Naive thymus-derived CD4-positive, alpha-beta T cell (primary cell): ENCODE measurements around the gene KLHL30. TPM values are rescaled to one million over a fixed set of nuclear protein-coding genes. Genes with fewer than 3 reads are reported as not detected.

ENCODE experiments used
- ATAC-seq: fragments of 150-1000 bp; cut with Tn5 transposase; 2 replicates; pipeline ENCODE4 v1.10.0; 2021; ENCODE audit warnings: mild to moderate bottlenecking, moderate library complexity
- CTCF ChIA-PET: fragments of 350-600 bp; sonication (Branson Sonifier 250); formaldehyde crosslinking; loops from one replicate; lab custom pipeline; 2021; ENCODE audit warnings: antibody characterized with exemption; lab: Charles Lee
- POLR2A ChIA-PET: fragments of 350-600 bp; sonication (Branson Sonifier 250); formaldehyde crosslinking; loops from one replicate; lab custom pipeline; 2021; ENCODE audit warnings: antibody characterized with exemption, inconsistent platforms; lab: Charles Lee
- DNase-seq, 9 donors: peaks; one replicate each; pipeline versions ENCODE4 v3.0.0 to v3.0.0-alpha.2; 2020 to 2022; ENCODE audit warnings: mixed read lengths in 1 of 9
- H3K27ac ChIP-seq: one replicate; pipeline ENCODE4 v1.7.0; 2013; ENCODE audit warnings: mild to moderate bottlenecking, low read depth, low read length, moderate library complexity
- H3K27me3 ChIP-seq, 2 donors: one replicate each; pipeline ENCODE4 v1.7.0; 2013; ENCODE audit warnings: low read length in 2 of 2, mild to moderate bottlenecking in 2 of 2, moderate library complexity in 2 of 2; ENCODE audit not compliant: control insufficient read depth in 2 of 2, insufficient read depth in 2 of 2
- H3K36me3 ChIP-seq, 3 experiments: 1 replicate in 2 of 3; 2 replicates in 1 of 3; pipeline ENCODE4 v1.7.0; 2013; ENCODE audit warnings: low read length in 3 of 3, mild to moderate bottlenecking in 3 of 3, moderate library complexity in 1 of 3; ENCODE audit not compliant: insufficient read depth in 3 of 3, control insufficient read depth in 2 of 3
- H3K4me1 ChIP-seq, 2 donors: one replicate each; pipeline ENCODE4 v1.7.0; 2013; ENCODE audit warnings: low read length in 2 of 2, mild to moderate bottlenecking in 2 of 2, moderate library complexity in 1 of 2; ENCODE audit not compliant: control insufficient read depth in 2 of 2, insufficient read depth in 2 of 2
- H3K4me3 ChIP-seq: 2 replicates; pipeline ENCODE4 v1.7.0; 2013; ENCODE audit warnings: mild to moderate bottlenecking, low read length
- H3K9me3 ChIP-seq, 3 experiments: 1 replicate in 2 of 3; 2 replicates in 1 of 3; pipeline ENCODE4 v1.7.0; 2013; ENCODE audit warnings: low read length in 3 of 3; ENCODE audit not compliant: control insufficient read depth in 2 of 3
- H3K27ac Mint-ChIP-seq, 9 donors: one replicate each; pipeline ENCODE4 v1.8.0; 2020 to 2022; ENCODE audit warnings: mixed read lengths in 9 of 9, mild to moderate bottlenecking in 8 of 9, moderate library complexity in 5 of 9, inconsistent platforms in 2 of 9
- H3K27me3 Mint-ChIP-seq, 5 donors: one replicate each; pipeline ENCODE4 v1.8.0; 2021 to 2022; ENCODE audit warnings: mixed read lengths in 5 of 5, mild to moderate bottlenecking in 1 of 5
- H3K36me3 Mint-ChIP-seq, 5 donors: one replicate each; pipeline ENCODE4 v1.8.0; 2020 to 2022; ENCODE audit warnings: mixed read lengths in 5 of 5, mild to moderate bottlenecking in 3 of 5, inconsistent platforms in 1 of 5
- H3K4me1 Mint-ChIP-seq, 7 donors: one replicate each; pipeline ENCODE4 v1.8.0; 2020 to 2022; ENCODE audit warnings: mixed read lengths in 7 of 7, mild to moderate bottlenecking in 3 of 7, inconsistent platforms in 1 of 7
- H3K4me3 Mint-ChIP-seq, 10 donors: one replicate each; pipeline ENCODE4 v1.8.0; 2020 to 2022; ENCODE audit warnings: mild to moderate bottlenecking in 10 of 10, mixed read lengths in 10 of 10, moderate library complexity in 6 of 10, inconsistent platforms in 2 of 10
- H3K9me3 Mint-ChIP-seq, 11 donors: one replicate each; pipeline ENCODE4 v1.8.0; 2020 to 2022; ENCODE audit warnings: mixed read lengths in 11 of 11, mild to moderate bottlenecking in 4 of 11, inconsistent platforms in 1 of 11, moderate library complexity in 1 of 11
- intact Hi-C, 2 donors: fragments of 100-400 bp; cut with micrococcal nuclease; formaldehyde crosslinking; loops; one replicate each; pipeline ENCODE4 v1.15.1; 2023
- polyA plus RNA-seq, 2 donors: library from polyadenylated mRNA; unstranded; fragments of 300-500 nt; fragmentation: Illumina TruSeq; gene quantifications; one replicate each; pipeline ENCODE4 v1.2.3, GENCODE V29; 2021
- total RNA-seq, 6 experiments: library from RNA in 5 of 6; stranded (reverse) in 5 of 6; gene quantifications; 1 replicate in 5 of 6; 2 replicates in 1 of 6; pipeline ENCODE4 v1.2.3 and lab custom pipeline; 2021 to 2026

KLHL30 gene
- total and polyA plus RNA-seq, 7 experiments from 2014 or later: not detected

DNA sequence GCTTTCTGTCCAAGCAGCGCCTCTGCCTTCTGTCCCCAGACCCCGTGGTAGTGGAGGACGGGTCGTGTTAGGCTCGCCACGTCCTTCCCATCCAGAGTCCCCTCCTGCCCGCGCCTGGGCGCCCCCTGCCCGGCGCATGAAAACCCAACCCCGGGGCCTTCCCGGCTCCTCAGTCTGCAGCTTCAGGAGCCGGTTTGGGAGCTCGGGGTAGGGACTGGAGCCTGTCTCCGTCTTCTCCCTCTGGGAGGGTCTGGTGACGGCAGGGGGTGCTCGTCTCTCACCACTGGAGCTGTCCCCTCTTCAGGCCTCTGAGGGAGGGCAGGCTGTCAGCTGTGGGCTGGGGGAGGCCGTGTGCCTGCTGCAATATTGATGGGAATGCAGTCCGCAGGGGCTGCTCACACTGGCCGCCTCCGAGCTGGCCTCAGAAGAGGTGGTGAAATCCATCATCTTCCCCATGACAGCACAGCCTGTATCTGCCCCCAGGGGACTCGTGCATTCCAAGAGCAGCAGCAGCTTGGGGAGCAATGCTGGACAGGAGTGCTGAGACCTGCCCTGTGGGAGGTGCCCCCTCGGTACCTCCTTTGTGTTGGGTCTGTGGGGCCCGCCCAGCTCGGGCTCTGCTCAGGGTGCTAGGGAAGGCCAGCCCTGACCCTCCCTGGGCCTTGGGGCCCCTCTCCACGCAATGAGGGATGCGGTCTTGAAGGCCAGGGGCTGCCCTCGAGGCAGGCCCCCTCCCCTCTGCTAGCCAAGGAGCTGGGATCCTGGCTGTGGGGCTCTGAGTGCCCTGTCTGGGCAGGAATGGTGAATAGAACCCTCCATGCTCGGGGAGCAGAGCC, 17.8 kb upstream of the KLHL30 start:
- no peak for DNase-seq
- POLR2A ChIA-PET: no interaction called here
- intact Hi-C loops: no loop called here
- CTCF ChIA-PET: no interaction called here
- Mint-ChIP-seq H3K4me1 (no peaks in the 10 kb centered on the region), H3K36me3 (no peaks in the 10 kb centered on the region), H3K9me3 (no peaks in the 10 kb centered on the region), H3K27ac (no peak overlapping the region), H3K27me3 (peaks cover 0 to 14% (median 6%) of the 10 kb centered on the region in 5 donors), H3K4me3 (no peak overlapping the region)
- Histone ChIP-seq H3K4me3 (no peak overlapping the region), H3K4me1 (no peaks in the 10 kb centered on the region), H3K9me3 (no peaks in the 10 kb centered on the region), H3K27me3 (no peaks in the 10 kb centered on the region), H3K36me3 (no peaks in the 10 kb centered on the region), H3K27ac (no peak overlapping the region)
- ATAC-seq: no peak

DNA sequence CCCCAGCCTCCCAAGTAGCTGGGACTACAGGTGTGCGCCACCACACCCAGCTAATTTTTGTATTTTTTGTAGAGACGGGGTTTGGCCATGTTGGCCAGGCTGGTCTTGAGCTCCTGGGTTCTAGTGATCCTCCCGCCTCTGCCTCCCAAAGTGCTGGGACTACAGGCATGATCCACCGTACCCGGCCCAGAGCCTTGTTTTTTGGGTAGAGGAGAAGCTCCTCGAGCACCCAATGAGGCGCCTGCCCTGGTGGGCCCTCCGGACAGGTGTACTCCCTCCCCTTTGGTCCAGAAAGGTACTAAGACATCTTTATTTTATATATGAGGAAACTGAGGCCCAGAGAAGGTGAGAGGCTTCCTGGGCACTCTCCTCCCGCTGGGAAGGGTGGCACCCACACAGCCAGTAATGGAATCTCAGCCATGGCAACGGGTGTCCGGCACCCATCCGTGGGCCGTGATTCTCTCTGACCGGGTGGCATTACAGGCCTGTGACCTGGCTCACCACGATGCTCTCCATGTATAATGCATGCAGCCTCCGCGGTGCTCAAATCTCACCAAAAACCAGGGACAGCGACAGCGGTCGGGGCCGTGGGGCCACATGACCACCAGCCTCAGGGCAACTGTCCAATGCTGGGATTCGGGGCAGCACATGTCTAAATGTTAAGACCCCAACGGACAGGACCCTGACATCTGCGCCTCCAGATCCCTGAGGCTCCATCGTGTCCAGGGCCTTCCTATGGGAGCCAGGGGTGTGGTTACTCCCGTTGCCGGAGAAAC, 16.8 kb upstream of the KLHL30 start:
- H3K36me3 Mint-ChIP-seq: no peaks in the 10 kb centered on the region
- CTCF ChIA-PET: no interaction called here
- Histone ChIP-seq H3K4me3 (no peak overlapping the region), H3K9me3 (no peaks in the 10 kb centered on the region), H3K27ac (no peak overlapping the region), H3K36me3 (no peaks in the 10 kb centered on the region), H3K4me1 (no peaks in the 10 kb centered on the region), H3K27me3 (no peaks in the 10 kb centered on the region)
- no peak overlapping the region for H3K27ac Mint-ChIP-seq
- H3K4me3 Mint-ChIP-seq: no peak overlapping the region
- DNase-seq (no peak), ATAC-seq (no peak)
- H3K4me1 Mint-ChIP-seq: no peaks in the 10 kb centered on the region
- H3K27me3 Mint-ChIP-seq: peaks cover 0 to 14% (median 6%) of the 10 kb centered on the region in 5 donors
- intact Hi-C loops: no loop called here
- H3K9me3 Mint-ChIP-seq: no peaks in the 10 kb centered on the region
- POLR2A ChIA-PET: no interaction called here

DNA sequence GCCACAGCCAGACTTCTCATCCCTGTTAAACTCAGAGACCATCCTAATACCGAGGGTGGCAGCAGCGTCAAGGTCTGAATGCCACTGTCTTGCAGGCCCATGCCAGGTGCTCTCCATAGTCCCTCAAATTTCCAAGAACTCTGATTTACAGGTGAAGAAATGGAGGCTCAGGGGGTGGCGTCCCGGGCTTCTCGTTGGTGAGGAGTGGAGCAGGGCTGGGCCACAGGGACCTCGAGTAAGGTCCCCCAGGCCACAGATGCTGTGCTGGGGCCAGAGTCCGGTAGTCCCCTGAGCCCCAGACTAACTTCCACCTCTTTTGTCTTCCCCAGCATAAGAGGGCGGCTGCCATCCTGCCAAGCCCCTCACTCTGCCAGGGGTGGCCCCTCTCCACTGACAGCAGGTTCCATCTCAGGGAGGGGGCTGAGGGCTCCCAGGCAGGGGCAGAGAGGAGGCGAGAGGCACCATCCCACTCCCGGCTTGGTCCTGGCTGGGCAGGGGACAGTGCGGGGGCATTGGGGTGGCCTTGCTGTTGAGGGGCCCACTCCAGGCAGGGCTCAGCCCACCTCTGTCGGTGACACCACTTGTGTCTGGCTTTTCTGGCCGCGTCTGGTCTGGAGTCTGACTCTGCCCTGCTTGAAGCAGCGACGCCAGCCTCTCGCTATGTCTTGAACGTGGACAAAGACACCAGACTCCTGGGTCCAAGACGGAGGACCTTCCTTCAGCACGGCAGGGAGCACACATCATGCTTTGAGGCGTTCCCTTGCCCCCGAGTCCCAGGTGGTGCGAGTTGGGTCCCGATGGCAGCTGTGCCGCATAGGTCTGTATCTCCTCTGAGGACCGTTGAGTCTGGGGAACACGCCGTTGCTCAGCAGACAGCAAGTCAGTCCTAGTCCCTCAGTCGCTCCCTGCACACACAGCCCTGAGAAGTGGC, 15.9 kb upstream of the KLHL30 start:
- H3K27ac ChIP-seq: no peak overlapping the region
- Mint-ChIP-seq H3K27ac (no peak overlapping the region), H3K27me3 (peaks cover 0 to 11% (median 3%) of the 10 kb centered on the region in 5 donors), H3K4me3 (no peak overlapping the region), H3K4me1 (no peaks in the 10 kb centered on the region), H3K9me3 (no peaks in the 10 kb centered on the region), H3K36me3 (no peaks in the 10 kb centered on the region)
- ATAC-seq (no peak), DNase-seq (no peak)
- ChIA-PET CTCF (no interaction called here), POLR2A (no interaction called here)
- no peaks in the 10 kb centered on the region for H3K36me3 ChIP-seq
- H3K27me3 ChIP-seq: no peaks in the 10 kb centered on the region
- H3K4me3 ChIP-seq: no peak overlapping the region
- intact Hi-C loops: no loop called here
- no peaks in the 10 kb centered on the region for H3K9me3 ChIP-seq
- no peaks in the 10 kb centered on the region for H3K4me1 ChIP-seq

DNA sequence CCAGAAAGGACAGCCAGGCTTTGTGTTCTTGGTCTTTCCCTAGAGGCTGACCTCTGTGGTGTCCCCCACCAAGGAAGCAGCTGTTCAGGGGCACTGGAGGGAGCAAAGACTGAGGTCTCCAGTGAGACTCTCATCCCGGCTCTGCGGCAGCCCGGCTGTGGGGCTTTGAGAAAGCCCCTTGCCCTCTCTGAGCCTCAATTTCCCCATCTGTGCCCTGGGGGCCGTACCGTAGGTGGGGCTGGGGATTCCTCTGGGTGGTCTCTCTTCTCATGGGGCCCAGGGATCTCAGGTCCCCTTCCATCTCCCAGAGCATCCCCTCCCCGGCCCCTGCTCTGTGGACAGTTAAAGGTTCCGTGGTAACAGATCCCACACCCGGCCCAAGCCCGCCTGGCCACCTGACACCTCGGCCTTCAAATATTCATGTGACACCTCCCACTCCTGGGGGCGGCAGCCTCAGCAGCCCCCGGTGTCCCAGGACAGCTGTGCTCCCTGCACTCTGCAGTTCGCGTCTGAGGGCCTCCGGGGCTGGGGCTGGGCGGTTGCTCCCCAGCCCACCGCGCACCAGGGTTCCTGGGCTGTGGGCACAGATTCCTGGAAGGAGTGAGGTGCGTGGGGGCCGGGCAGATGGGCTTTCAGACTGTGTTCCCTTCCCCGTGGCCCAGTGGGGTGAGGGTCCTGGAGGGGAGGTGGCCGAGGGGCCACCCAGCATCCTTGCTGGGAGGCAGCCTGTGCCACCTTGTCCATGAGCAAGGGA, 15.1 kb upstream of the KLHL30 start:
- Histone ChIP-seq H3K27me3 (no peaks in the 10 kb centered on the region), H3K4me3 (no peak overlapping the region), H3K4me1 (no peaks in the 10 kb centered on the region), H3K27ac (no peak overlapping the region), H3K36me3 (no peaks in the 10 kb centered on the region), H3K9me3 (no peaks in the 10 kb centered on the region)
- H3K36me3 Mint-ChIP-seq: no peaks in the 10 kb centered on the region
- no peak overlapping the region for H3K27ac Mint-ChIP-seq
- ATAC-seq: no peak
- no peaks in the 10 kb centered on the region for H3K4me1 Mint-ChIP-seq
- CTCF ChIA-PET: no interaction called here
- H3K27me3 Mint-ChIP-seq: peaks cover 0 to 5% (median 0%) of the 10 kb centered on the region in 5 donors
- POLR2A ChIA-PET: no interaction called here
- no peaks in the 10 kb centered on the region for H3K9me3 Mint-ChIP-seq
- DNase-seq: no peak
- intact Hi-C loops: no loop called here
- H3K4me3 Mint-ChIP-seq: no peak overlapping the region

DNA sequence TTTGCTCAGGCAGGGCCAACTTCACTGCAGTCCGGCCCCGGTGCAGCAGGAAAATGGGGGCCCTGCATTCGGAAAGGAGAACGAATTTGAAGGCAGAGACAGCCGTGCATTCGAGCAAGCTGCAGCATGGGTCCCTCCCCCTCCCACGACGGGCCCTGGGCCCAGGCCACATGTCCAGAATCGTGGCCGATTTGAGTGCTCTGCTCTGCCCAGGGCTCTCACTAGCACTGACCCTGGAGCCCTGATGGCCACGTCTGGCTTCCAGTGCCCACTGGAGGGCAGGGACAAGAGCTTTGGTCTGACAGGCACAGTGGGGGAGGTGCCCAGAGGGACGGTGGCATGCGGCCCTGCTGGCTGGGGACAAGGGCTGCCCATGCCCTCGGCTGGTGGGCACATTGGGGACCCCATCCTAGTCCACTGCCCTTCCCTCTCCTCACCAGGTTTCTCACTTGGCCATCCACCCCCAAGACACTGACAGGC, 14.4 kb upstream of the KLHL30 start:
- ATAC-seq (no peak), DNase-seq (no peak)
- no peak overlapping the region for H3K27ac Mint-ChIP-seq
- Histone ChIP-seq H3K27ac (no peak overlapping the region), H3K4me3 (no peak overlapping the region), H3K9me3 (no peaks in the 10 kb centered on the region), H3K36me3 (no peaks in the 10 kb centered on the region), H3K4me1 (no peaks in the 10 kb centered on the region), H3K27me3 (no peaks in the 10 kb centered on the region)
- H3K36me3 Mint-ChIP-seq: no peaks in the 10 kb centered on the region
- H3K4me3 Mint-ChIP-seq: no peak overlapping the region
- ChIA-PET CTCF (no interaction called here), POLR2A (no interaction called here)
- peaks cover 0 to 1% (median 0%) of the 10 kb centered on the region in 5 donors for H3K27me3 Mint-ChIP-seq
- intact Hi-C loops: no loop called here
- H3K4me1 Mint-ChIP-seq: no peaks in the 10 kb centered on the region
- H3K9me3 Mint-ChIP-seq: no peaks in the 10 kb centered on the region

DNA sequence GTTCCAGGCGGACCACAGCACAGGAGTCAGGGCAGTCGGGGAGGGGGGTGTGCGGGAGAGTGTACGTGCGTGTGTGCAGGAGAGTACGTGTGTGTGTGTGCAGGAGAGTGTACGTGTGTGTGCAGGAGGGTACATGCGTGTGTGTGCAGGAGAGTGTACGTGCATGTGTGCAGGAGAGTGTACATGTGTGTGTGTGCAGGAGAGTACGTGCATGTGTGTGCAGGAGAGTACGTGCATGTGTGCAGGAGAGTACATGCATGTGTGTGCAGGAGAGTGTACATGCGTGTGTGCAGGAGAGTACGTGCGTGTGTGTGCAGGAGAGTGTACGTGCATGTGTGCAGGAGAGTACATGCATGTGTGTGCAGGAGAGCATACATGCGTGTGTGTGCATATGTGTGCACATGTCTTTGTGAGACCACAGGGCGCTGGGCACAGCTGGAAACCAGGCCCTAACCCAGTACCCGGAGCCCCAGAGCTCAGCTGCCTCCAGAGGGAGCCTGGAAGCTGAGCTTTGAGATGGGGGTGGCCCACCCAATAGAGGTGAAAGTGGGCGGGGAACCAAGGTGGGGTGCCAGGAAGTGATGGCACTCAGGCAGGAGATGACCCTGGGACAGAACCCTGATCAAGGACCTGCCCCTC, 13.9 kb upstream of the KLHL30 start:
- DNase-seq (no peak), ATAC-seq (no peak)
- H3K27me3 Mint-ChIP-seq: no peaks in the 10 kb centered on the region
- H3K36me3 Mint-ChIP-seq: no peaks in the 10 kb centered on the region
- no peaks in the 10 kb centered on the region for H3K27me3 ChIP-seq
- H3K4me1 ChIP-seq: no peaks in the 10 kb centered on the region
- H3K36me3 ChIP-seq: no peaks in the 10 kb centered on the region
- no peak overlapping the region for H3K4me3 Mint-ChIP-seq
- H3K27ac ChIP-seq: no peak overlapping the region
- ChIA-PET POLR2A (no interaction called here), CTCF (no interaction called here)
- H3K27ac Mint-ChIP-seq: no peak overlapping the region
- H3K9me3 ChIP-seq: no peaks in the 10 kb centered on the region
- no peaks in the 10 kb centered on the region for H3K4me1 Mint-ChIP-seq
- H3K9me3 Mint-ChIP-seq: no peaks in the 10 kb centered on the region
- H3K4me3 ChIP-seq: no peak overlapping the region
- intact Hi-C loops: no loop called here
